Endothelial cell of umbilical vein (primary cell): ENCODE results near the gene CFAP161.

Experiments used
- CTCF ChIP-seq, 2 donors: IDR thresholded peaks; 1 replicate in 1 of 2; 2 replicates in 1 of 2; pipeline ENCODE4 v1.5.1; 2011; ENCODE audit warnings: low read length in 2 of 2, mild to moderate bottlenecking in 2 of 2, moderate library complexity in 2 of 2, control low read depth in 1 of 2, inconsistent platforms in 1 of 2, low read depth in 1 of 2; ENCODE audit not compliant: insufficient read depth in 1 of 2; ENCODE audit errors: extremely low read depth in 1 of 2
- EZH2 ChIP-seq: IDR thresholded peaks from 2 replicates; pipeline ENCODE4 v1.6.1; 2012; ENCODE audit warnings: borderline replicate concordance, low read depth, mild to moderate bottlenecking, moderate library complexity, low read length, inconsistent platforms; ENCODE audit not compliant: severe bottlenecking
- FOS ChIP-seq: IDR thresholded peaks from 2 replicates; pipeline ENCODE4 v1.6.1; 2011; ENCODE audit warnings: mild to moderate bottlenecking, low read length, moderate library complexity, borderline replicate concordance; ENCODE audit not compliant: insufficient read depth
- GATA2 ChIP-seq: IDR thresholded peaks from 2 replicates; pipeline ENCODE4 v1.7.0; 2011; ENCODE audit warnings: low read depth, mild to moderate bottlenecking, moderate library complexity, mixed read lengths, low read length; ENCODE audit not compliant: insufficient read length, insufficient read depth
- MAX ChIP-seq: IDR thresholded peaks from 2 replicates; pipeline ENCODE4 v1.6.1; 2011; ENCODE audit not compliant: insufficient read depth, insufficient read length
- POLR2A ChIP-seq: IDR thresholded peaks from 2 replicates; pipeline ENCODE4 v1.6.1; 2012; ENCODE audit warnings: low read depth, mild to moderate bottlenecking, control low read depth, low read length

GRCh38 chr15:81197255-81197630, 63.2 kb downstream of the CFAP161 start:
- TF ChIP-seq GATA2 (no peak), POLR2A (no peak), CTCF (IDR thresholded peaks at IDR 0.05; ENCODE audit: extremely low read depth in 1 of 2, insufficient read depth in 1 of 2, low read depth in 1 of 2, low read length in 2 of 2) (no peak), FOS (no peak), EZH2 (no peak), MAX (no peak)
